Kidney glomerular epithelial cell (primary cell): ENCODE data around the gene USP25.

Source experiments
- DNase-seq: peaks from one replicate; lab custom pipeline; 2025; lab: John Stamatoyannopoulos, UW

The USP25 gene

GRCh38 chr21:15809818-15810217 lies 80.0 kb downstream of the USP25 start:
- no peak for DNase-seq

DNA sequence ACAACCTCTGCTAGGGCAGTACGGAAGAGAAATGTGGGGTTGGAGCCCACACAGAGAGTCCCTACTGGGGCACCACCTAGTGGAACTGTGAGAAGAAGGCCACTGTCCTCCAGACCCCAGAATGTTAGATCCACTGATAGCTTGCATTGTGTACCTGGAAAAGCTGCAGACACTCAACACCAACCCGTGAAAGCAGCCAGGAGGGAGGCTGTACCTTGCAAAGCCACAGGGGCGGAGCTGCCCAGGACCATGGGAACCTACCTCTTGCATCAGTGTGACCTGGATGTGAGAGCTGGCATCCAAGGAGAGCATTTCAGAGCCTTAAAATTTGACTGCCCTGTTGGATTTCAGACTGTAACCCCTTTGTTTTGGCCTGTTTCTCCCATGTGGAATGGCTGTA lies 85.5 kb downstream of the USP25 start:
- DNase-seq = no peak

GRCh38 chr21:15820327-15820726 lies 90.5 kb downstream of the USP25 start:
- DNase-seq = no peak

DNA sequence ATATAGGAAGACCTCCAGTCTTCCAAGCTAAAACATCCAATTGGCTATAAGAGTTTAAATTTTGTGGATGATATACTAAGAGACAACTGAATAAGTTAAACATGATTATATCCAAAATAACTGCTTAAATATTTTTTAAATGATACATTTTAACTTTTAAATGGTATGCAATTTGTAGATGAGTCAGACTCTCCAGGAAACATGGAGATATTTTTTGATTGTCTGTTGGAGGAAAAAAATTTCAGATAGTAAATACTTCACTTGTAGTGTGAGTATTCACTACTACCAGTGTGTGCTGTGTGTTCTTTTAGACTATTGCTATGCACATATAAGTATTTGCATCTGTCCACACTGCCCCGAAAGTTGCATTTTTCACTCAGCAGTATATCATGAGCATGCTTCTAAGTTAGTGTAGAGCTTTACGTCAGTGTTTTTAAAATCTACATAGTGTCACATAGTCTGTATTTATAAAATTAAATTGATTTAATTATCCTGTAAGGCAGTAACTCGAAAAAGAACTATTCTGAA lies 91.1 kb downstream of the USP25 start:
- DNase-seq = no peak

GRCh38 chr21:15823486-15824150 lies 93.8 kb downstream of the USP25 start:
- DNase-seq = no peak

DNA sequence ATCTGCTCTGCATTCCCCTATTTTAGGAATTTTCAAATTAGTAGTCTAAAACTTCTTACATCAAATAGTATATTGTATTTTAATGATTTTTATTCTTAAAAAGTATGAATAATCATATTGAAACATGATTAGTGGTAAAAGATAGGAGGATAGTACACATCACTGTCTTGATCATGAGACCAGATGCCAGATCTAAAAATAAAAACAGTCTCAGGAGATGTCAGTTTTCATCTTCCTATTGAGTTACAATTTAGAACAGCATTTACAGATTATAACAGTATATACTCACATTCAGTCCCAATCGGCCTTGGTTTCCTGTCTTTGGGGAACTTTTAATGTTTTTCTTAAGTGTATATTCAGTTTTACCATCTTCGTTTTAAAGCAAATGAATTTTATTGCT lies 95.9 kb downstream of the USP25 start:
- no peak for DNase-seq

DNA sequence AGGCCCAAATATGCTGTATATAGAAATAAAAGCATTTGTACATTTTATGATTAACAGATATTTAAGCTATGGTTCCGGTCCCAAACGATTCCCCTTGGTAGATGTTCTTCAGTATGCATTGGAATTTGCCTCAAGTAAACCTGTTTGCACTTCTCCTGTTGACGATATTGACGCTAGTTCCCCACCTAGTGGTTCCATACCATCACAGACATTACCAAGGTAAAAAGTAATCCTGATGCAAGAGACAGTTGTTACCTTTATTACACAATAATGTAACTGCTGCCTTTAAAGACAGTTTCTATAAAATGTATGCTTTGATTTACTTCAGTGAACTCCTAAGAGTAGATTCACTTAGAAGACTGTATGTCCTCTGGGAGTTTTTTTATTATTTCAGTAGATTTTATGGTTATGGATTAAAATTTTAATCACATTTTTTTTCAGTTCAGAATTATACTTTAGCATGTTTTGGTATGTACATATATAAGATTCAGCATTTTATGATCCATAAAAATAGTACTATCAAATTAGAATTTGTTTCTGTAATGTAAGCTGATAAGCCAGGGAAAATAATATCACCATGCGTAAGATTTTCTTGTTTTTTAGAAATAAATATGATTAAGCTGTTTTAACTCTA lies 96.5 kb downstream of the USP25 start:
- DNase-seq = peak; percentile 59

DNA sequence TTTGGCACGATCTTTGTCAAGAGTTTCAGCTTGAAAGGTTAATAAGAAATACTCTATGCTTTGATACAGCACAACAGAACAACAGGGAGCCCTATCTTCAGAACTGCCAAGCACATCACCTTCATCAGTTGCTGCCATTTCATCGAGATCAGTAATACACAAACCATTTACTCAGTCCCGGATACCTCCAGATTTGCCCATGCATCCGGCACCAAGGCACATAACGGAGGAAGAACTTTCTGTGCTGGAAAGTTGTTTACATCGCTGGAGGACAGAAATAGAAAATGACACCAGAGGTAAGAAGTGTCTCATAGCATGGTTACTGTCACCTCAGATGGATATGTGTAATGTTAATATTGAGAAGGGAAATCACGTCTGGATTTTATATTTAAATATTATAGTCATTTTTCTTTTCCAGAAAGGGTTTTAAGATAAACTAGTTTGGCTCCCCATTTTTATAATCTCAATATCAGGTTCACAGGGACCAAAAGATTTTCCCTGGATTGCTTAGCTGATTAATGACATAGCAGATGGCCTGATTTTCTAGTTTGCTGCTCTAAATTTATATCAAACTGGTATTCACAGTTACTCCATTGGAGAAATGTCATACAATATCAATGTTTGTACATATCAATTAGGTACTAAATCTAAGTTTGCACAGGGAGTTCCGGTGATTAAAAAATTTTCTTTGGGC lies 97.3 kb downstream of the USP25 start:
- DNase-seq = no peak

DNA sequence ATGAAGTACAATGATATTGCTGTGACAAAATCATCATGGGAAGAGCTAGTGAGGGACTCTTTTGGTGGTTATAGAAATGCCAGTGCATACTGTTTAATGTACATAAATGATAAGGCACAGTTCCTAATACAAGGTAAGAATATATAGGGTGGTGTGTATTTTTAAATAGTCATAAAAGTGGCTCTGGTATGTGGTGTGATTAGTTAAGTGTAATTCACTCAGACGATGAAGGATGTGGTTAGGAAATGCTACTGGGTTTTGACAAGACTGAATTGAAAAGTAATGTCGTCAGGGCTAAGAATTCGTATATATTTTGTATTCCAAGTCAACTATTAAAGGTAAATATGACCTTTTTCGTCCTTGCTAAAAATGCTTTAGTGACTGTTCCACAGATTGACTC lies 101.7 kb downstream of the USP25 start:
- DNase-seq = no peak

- peak; percentile 61 for DNase-seq
Observed at GRCh38 chr21:15837645-15838044, 107.9 kb downstream of the USP25 start.

DNA sequence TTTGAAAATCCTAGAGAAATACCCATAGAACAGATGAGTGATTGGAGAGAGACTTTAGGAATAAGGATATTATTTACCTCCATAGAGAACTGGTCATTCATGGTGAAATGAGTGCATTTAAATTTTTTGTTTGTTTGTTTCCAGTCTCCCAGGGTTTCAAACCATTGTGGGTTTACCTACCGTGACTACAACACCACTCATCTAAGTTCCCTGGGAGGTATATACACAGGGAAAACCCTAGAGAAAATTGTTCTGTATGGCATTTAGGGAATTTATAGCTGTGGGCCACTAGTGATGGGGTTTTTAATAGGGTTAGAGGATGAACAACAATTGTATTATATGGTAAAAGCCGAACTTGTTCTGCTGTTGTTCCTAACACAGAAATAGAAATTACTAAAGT lies 109.2 kb downstream of the USP25 start:
- DNase-seq = no peak

DNA sequence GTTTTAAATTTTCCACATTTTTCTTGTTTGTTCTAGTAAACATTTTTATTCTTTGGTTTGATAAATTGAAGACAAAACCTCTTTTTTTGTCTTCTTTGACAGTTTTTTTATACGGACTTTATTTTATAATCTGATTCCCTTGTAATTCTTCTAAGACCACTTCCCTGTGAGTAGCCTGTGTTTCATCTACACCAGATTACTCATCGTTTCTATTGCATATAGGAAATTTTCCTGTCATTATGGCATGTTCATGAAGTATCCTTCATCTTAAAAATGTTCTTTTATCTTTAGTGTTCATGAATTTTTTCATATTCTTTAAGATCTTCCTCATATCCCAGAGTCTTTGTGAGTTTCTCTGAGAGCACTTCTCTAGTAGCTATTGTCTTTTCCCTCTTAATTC lies 109.8 kb downstream of the USP25 start:
- DNase-seq = no peak

DNA sequence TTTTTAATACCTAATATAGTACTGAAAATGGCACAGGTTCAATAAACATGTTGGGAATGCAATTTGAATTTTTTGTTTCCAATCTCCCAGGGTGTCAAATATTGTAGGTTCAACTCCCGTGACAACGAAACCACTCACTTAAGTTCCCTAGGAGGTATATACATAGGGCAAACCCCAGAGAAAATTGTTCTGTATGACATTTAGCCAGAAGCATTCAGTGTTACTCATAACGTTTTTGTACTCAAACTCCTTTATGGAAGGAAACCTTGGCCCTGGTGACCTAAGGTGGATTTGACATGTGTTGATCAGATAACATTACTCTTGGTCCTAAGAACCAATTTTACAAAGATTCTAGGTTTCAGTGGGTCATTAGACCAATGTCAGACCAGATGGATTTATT lies 110.6 kb downstream of the USP25 start:
- DNase-seq = no peak

- peak; percentile 86 for DNase-seq
Observed at GRCh38 chr21:15841856-15842564, 112.2 kb downstream of the USP25 start.

GRCh38 chr21:15842565-15842880 lies 112.7 kb downstream of the USP25 start:
- no peak for DNase-seq

DNA sequence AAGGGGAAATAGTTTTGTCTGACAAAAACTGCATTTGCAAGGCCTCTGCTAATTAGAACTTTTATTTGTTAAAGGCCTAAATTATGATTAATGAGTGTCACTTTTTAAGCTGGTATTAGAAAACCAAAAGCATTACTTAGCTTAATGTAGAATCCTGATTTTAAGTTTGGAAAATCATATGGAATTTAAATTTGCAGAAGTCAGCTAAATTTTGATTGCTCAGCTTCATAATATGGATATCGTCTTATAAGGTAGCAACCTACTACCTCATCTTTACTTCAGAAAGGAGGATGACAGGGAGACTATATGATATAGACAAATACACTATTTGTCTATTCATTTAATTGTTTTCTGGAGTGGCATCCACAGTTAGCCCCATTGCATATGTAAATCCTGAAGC lies 114.0 kb downstream of the USP25 start:
- no peak for DNase-seq

GRCh38 chr21:15848634-15849560 lies 119.1 kb downstream of the USP25 start:
- peak; percentile 26 for DNase-seq

DNA sequence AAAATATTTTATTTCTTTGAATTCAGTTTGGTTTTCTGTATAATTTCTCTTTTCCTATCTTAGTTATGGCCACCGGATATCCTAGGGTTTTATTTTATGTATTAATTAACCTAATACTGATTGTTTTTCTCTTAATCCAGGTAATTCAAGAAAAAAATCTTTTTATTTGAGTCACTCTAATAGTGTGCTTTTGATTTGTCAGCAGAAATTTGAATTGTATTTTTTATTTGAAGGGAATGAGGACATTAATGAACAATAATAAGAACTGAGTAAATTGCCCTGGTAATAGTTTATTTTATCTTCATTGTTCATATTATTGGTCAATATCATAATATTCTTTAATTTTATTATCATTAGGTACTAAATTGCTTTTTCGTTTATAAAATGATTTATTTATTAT lies 120.1 kb downstream of the USP25 start:
- no peak for DNase-seq

GRCh38 chr21:15850645-15851044 lies 120.9 kb downstream of the USP25 start:
- DNase-seq = no peak

- no peak for DNase-seq
Observed at GRCh38 chr21:15852146-15852545, 122.4 kb downstream of the USP25 start.

DNA sequence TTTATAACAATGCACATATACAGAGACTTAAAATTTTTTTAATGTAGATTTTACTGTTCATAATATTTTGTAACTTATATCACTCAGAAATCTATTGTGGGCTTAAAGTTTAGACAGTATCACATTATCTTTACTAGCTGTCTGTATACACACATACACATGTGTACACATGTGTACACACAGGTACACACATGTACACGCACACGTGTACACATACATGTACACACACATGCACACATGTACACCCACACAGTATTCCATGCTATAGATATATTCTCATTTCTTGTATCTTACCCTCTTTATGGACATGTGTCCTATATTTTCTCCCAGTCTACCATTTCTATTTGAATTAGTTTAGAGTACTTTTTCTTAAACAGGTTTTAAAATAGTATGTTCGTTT lies 123.3 kb downstream of the USP25 start:
- no peak for DNase-seq

- DNase-seq = no peak
Observed at GRCh38 chr21:15856813-15857212, 127.0 kb downstream of the USP25 start.
